GM21526 (cell line): ENCODE data around the gene MEOX1.

Source experiments
- ATAC-seq: cut with Tn5 transposase; IDR thresholded peaks from one replicate; pipeline ENCODE4 v1.9.1; 2021; ENCODE audit warnings: moderate library complexity; ENCODE audit not compliant: unreplicated experiment, low FRiP score

The MEOX1 gene

DNA sequence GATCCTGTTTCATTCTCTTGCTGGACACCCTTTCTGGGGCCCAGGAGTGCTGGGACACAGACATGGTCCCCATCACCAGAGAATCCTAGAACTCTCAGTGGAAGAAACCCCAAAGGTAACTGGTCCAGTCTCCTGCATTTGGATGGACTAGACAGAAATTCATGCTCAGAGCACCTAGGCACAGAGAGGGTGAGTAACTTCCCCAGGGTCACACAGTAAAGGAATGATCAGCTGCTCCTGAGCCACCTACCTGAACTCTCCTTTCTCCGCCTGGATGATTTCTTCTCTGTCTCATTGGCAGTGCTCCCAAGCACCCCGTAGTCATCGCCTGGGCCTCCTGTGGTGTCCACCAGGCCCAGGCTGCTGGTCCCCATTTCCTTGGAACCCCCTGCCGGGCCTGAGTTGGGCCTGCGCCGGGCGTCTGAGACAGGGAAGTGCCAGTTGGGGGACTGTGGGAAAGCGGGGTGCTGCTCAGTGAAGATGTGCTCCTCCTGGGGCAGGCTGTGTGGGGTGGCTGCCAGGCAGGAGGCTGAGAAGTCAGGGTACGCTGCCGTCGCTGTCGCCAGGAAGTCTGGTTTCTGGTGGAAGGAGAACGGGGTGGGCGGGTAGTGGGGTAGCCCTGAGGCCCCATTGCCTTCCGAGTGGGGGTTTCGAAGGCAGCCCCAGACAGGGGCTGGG is 767 bp downstream of the MEOX1 start:
- ATAC-seq: no peak

GRCh38 chr17:43659823-43660617 is 1.7 kb downstream of the MEOX1 start:
- ATAC-seq: no peak

GRCh38 chr17:43658900-43659299 is 2.8 kb downstream of the MEOX1 start:
- no peak for ATAC-seq

GRCh38 chr17:43655693-43656255 is 5.9 kb downstream of the MEOX1 start:
- ATAC-seq: no peak

GRCh38 chr17:43652124-43652480 is 9.6 kb downstream of the MEOX1 start:
- no peak for ATAC-seq

DNA sequence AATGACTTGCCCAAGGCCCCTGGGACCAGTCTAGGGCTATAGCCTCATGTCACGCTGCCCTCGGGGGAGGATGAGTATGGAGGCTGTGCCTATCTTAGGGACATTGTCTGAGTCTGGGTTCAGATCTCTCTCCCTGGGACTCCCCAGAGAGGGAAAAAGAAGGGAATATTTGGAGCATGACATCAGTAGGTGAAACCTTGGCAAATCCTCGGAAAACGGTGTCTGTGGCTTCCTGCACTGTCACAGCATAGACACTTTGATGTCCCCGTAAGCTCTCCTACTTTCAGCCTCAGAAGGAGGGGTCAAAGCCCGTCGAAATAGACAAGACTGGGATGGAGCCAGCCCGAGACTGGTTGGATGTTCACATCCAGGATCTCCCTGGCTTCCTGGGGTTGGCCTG is 11.3 kb downstream of the MEOX1 start:
- ATAC-seq: no peak

DNA sequence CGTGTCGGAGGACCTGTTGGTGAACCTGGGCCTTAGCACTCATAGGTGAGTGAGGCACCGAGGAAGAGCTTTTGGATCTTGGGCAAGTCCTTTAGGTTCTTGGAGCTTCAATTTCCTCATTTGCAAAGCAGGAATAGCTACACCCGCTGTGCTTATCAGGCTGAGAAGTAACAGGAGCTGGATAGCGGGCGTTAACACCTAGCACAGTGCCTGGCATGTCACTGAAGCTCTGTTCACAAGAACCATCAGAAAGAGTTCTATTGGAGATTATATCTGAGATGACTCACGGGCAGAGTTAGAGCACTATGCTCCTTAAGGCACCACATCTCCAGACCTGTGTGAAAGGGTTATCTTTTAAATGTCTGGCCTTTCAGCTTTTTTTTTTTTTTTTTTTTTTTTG is 12.8 kb downstream of the MEOX1 start:
- no peak for ATAC-seq

DNA sequence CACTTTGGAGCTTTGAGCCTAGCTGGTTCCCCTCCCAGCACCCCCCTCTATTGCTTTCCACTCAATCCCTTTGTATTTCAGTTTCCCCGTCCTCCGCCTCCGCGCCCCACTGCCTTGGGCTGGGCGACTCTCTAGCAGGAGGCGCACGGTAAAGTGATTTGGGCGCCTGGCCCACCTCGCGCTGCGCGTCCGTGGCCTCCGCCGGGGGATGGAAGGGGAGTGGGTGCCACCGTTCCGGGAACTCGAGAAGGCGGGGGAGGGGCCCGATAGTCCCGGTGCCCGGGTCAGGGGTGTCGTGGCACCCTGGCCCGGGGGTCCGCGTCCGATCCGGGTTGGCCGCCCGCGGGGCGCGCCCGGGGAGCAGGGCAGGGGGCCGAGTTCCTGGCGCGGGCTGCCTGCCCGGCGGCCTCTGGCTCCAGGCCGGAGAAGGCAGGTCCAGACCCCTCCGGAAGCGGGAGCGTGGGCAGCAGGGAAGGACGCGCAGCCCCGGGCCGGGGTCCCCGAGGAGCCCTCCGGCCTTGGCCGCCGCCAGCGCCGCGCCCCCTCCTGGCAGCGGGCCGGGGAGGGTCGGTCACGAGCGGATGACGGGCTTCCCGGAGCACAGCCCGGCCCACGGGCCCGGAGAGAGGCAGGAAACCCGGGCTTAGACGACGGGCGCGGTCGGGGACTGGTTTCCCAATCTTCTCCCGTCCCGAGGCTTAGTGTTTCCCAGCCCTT is 15.8 kb downstream of the MEOX1 start:
- no peak for ATAC-seq

- ATAC-seq: no peak
Measured at GRCh38 chr17:43645450-43645764, 16.3 kb downstream of the MEOX1 start.

GRCh38 chr17:43644081-43644480 is 17.6 kb downstream of the MEOX1 start:
- no peak for ATAC-seq

- no peak for ATAC-seq
Measured at GRCh38 chr17:43641416-43641815, 20.3 kb downstream of the MEOX1 start.

- ATAC-seq: no peak
Measured at GRCh38 chr17:43640491-43641252, 21.1 kb downstream of the MEOX1 start.

DNA sequence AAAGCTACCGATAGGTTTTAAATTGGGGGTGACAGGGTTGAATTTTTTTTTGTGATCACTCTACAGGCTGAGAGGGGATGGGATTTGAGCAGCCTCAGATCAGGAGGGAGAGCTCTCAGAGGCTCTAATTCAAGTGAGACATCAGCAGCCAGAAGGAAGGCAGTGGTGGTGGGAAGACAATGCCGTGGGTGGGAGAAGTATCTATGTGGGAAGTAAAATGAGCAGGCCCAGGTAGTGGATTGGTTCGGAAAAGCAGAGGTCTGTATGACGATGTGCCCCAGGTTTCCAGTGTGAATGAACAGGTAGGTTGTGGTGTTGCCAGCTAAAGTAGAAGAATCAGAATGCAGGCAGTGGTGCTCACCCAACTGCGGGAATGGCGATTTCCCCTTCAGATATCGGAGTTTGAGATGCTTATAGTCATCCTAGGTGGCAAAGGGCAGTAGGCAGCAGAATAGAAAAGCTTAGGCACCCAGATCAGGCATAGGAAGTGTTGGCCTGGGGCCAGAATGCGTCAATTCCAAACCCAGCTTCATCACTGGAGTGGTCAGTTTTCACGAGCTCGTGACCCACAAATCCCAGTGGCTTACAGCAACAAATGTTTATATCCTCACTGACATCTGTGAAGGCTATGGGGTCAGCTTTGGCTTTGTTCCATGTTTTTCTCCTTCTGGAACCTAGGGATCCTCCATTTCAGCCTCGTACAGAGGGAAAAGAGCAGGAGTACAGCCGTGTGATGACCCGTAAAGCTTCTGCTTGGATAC is 24.0 kb downstream of the MEOX1 start:
- no peak for ATAC-seq

GRCh38 chr17:43636426-43636825 is 25.3 kb downstream of the MEOX1 start:
- ATAC-seq: no peak

DNA sequence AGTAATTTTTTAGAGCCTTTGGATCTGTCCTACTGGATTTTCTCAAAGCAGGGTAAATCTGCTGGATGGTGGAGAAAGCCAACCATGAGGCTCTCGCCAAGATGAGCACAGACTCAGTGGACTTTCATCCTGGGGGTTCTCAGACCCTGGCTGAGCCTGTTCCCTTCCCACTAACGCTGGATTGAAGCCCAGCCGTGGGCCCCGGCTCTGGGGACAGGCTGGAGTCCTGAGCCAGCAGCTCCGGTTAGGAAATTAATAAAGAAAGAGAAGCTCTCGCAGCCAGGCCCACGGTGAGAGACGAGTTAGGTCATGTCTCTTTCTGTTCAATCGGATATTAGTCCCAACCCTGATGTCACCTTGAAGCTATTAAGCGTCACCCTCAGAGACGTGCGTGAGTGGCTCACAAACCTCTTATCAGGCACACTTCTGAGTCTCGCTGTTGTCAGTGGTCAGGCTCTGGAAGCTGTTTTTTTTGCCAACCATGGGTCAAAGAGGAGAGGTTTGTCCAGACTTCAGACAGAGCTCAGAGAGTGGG is 27.1 kb downstream of the MEOX1 start:
- no peak for ATAC-seq

DNA sequence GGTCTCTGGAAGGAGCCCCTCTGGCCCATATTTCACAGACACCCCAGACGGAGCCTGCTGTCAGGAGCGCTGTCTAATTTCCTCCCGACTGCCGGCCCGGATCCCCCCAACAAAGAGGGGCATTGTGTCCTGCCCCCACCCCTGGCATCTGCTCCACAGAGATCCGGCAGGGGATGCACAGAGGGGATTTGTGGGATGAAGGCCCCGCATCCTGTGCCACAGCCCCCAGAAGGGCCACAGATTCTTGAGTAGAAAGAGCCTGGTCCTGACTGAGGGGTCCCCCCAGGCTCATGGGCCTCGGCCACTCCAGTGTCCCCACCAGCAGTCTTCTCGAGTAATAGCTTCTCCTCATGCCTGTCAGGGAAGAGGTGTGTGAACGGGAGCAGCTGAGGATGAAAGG is 29.5 kb downstream of the MEOX1 start:
- no peak for ATAC-seq

GRCh38 chr17:43631429-43631828 is 30.3 kb downstream of the MEOX1 start:
- no peak for ATAC-seq

- ATAC-seq: no peak
Measured at GRCh38 chr17:43628089-43628650, 33.6 kb downstream of the MEOX1 start.

- no peak for ATAC-seq
Measured at GRCh38 chr17:43627653-43628052, 34.1 kb downstream of the MEOX1 start.
